NCI-H2081 treated with DMSO at 0.1 percent for 48 hours (cell line): ENCODE results near the gene ASXL1.

Experiments used
- DNase-seq: peaks from one replicate; lab custom pipeline; 2025; lab: John Stamatoyannopoulos, UW

The ASXL1 gene

GRCh38 chr20:32480371-32481241 lies 122.5 kb downstream of the ASXL1 start:
- DNase-seq: no peak

DNA sequence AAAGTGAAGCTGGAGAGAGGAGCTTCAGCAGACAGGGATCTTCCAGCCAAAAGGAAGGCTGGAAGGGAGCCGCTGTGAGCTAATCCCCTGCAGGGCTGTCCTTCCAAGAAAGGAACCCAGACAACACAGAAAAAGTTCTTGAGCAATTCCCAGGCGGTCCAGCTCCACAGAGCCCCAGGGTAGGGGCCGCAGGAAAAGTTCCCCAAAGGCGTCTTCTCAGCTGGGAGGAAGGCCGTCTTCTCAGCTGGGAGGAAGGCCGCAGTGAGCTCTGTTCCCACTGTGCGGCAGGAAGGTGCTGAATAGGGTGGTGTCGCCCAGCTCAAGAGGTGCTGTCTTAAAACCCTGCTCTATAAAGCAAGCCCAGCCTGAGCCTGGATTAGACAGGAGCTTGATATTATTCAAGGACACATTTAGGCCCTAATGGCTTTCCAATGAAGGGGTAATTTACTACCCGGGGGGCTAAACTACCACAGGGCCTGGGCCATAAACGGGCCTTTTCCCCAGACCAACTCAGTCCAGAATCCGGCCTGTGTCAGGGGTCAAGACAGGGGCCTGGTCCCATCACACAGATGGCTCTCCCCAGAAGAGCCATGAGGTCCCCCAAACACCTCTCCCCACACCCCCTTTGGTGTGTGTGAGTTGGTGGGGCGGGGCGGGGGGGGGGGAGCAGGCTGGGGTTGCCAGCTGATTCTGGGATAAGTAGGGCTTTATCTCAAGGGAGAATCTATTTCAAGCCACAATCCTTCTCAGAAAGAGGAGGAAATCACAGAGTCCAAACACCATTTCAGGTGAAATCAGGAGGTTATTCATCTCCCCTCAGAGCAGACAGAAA lies 123.4 kb downstream of the ASXL1 start:
- DNase-seq: no peak

DNA sequence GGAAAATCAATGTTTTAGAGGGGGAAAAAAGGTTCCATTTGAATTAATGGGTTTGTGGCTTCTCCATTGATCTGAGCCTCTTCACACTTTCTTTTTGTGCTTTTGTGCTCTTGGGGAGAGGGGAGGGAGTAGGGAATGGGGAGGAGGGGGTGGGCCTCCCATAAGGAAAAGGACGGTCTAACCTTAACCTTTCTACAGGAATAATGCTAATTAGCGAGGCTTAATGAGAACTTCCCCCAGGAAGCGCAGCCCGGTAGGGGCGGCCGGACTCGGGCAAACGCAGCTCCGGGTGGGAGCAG lies 124.0 kb downstream of the ASXL1 start:
- DNase-seq: no peak

GRCh38 chr20:32482442-32483261 lies 124.5 kb downstream of the ASXL1 start:
- no peak for DNase-seq

- no peak for DNase-seq
These were observed 125.5 kb downstream of the ASXL1 start for GRCh38 chr20:32483351-32484224.

DNA sequence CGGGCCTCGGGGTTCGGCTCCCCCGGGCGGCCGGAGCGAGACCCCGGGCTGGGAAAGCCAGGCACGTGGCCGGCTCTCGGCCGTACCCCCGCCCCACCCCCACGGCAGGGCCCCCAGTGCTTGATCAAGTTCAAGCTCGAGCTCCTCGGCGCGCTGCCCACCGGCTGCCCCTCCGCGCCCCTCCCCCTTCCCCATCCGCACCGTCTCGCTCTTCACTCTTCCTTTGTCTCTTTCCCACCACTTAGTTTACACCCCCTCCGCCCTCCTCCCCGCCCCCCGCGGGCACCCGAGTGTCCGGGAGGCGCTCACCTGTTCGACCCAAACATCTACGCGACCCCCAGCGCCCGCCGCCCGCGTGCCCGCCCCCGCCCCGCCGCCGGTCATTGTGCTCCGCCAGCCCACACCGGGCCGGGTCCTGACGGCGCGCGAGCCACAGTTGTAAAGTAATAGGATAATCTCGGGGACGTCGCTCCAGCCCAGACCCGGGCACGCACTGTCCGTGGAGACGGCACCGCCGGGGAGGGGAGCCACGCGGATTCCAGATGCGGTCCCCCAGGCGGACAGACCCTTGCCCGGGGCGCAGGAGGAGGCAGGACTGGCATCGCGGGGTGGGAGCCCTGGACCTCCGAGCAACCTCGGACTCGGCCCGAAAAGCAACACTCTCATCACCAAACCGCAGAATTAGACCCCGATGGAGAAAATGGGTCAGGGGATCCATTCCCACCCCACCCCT lies 126.3 kb downstream of the ASXL1 start:
- DNase-seq: no peak

DNA sequence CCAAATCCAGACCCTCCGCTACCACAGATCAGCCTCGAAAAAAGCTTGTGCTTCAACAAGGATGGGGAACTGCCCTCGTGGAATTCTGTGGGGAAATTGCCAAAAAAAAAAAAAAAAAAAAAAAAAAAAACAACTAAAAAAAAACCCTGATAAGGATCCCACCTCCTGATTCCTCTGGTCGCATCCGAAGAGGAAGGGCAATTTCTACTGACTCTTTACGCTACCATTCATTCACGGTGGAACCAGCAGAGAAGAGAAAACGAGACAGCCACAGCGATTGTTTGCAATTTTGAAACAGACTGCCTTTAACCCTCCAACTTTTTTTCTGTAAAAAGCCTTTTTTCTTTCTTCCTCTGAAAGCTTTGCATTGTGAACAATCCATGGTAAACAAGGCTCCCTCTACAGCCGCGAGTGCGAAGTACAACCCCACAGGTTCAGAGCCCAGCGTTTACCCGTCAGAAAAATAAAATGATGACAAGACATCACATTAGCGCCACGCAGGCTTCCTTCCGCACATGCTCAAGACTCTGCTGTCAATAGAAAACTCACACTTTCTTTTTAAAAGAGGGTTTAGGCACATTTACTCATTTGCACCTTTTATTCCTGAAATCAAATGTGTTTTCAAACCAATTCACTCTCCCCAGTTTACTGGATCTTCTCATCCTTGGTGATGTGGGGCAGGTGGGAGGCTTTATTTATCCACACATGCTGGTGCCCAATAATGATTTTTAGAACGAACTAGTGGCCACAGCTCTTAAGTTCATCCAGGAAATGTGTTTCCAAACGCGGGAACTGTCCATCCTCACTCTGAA lies 127.0 kb downstream of the ASXL1 start:
- peak; percentile 68 for DNase-seq

- DNase-seq: no peak
These were observed 127.8 kb downstream of the ASXL1 start for GRCh38 chr20:32485770-32486478.

DNA sequence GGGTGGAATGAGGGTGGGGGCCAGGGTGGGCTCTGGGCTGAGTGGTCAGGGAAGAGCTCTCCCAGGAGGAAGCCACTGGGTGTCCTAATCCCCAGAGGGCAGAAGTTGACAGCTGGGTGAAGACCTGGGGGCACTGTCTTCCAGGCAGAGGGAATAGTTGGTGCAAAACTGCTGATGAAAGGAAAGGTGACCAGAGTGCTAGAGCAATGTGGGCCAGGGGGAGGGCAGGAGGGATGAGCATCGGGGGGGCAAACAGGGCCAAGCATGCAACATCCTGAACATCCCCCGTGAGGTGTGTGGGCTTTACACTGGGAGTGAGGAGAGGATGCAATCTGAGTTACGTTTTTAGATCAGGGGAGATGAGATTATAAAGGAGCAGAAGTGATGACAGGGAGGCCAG lies 129.2 kb downstream of the ASXL1 start:
- no peak for DNase-seq

- DNase-seq: no peak
These were observed 130.1 kb downstream of the ASXL1 start for GRCh38 chr20:32488066-32488838.
